Effector memory CD8-positive, alpha-beta T cell (primary cell): Measurements from ENCODE around the gene RGS3.

Experiments used
- ATAC-seq: fragments of 150-1000 bp; cut with Tn5 transposase; replicated peaks from 2 replicates; pipeline ENCODE4 v1.10.0; 2021; ENCODE audit warnings: mild to moderate bottlenecking, moderate library complexity
- DNase-seq, 3 experiments: peaks; one replicate each; pipeline ENCODE4 v3.0.0; 2021
- H3K27ac Mint-ChIP-seq, 2 donors: one replicate each; pipeline ENCODE4 v1.8.0; 2022; ENCODE audit warnings: mild to moderate bottlenecking in 2 of 2, mixed read lengths in 2 of 2, moderate library complexity in 2 of 2
- H3K27me3 Mint-ChIP-seq, 2 donors: one replicate each; pipeline ENCODE4 v1.8.0; 2022; ENCODE audit warnings: mixed read lengths in 2 of 2
- H3K36me3 Mint-ChIP-seq: one replicate; pipeline ENCODE4 v1.8.0; 2022; ENCODE audit warnings: mild to moderate bottlenecking, moderate library complexity, mixed read lengths; ENCODE audit not compliant: insufficient read depth
- H3K4me1 Mint-ChIP-seq, 2 donors: one replicate each; pipeline ENCODE4 v1.8.0; 2022; ENCODE audit warnings: low read depth in 2 of 2, mixed read lengths in 2 of 2
- H3K4me3 Mint-ChIP-seq, 2 donors: one replicate each; pipeline ENCODE4 v1.8.0; 2022; ENCODE audit warnings: mild to moderate bottlenecking in 2 of 2, mixed read lengths in 2 of 2, moderate library complexity in 2 of 2
- H3K9me3 Mint-ChIP-seq, 2 donors: one replicate each; pipeline ENCODE4 v1.8.0; 2022; ENCODE audit warnings: mixed read lengths in 2 of 2

RGS3 gene

GRCh38 chr9:113449376-113449775 is 14.2 kb upstream of the RGS3 start:
- H3K9me3 Mint-ChIP-seq = no peaks in the 10 kb centered on the region
- no peak overlapping the region for H3K4me3 Mint-ChIP-seq
- no peak overlapping the region for H3K27ac Mint-ChIP-seq
- H3K4me1 Mint-ChIP-seq = peaks cover 0 to 3% of the 10 kb centered on the region in 2 donors
- no peak for DNase-seq
- H3K27me3 Mint-ChIP-seq = no peaks in the 10 kb centered on the region
- no peak for ATAC-seq
- H3K36me3 Mint-ChIP-seq = no peaks in the 10 kb centered on the region

GRCh38 chr9:113452113-113452605 is 11.4 kb upstream of the RGS3 start:
- DNase-seq (no peak), ATAC-seq (no peak)
- H3K27ac Mint-ChIP-seq = no peak overlapping the region
- H3K27me3 Mint-ChIP-seq = no peaks in the 10 kb centered on the region
- no peaks in the 10 kb centered on the region for H3K9me3 Mint-ChIP-seq
- H3K4me3 Mint-ChIP-seq = no peak overlapping the region
- H3K4me1 Mint-ChIP-seq = peaks cover 2 to 3% of the 10 kb centered on the region in 2 donors
- H3K36me3 Mint-ChIP-seq = no peaks in the 10 kb centered on the region

DNA sequence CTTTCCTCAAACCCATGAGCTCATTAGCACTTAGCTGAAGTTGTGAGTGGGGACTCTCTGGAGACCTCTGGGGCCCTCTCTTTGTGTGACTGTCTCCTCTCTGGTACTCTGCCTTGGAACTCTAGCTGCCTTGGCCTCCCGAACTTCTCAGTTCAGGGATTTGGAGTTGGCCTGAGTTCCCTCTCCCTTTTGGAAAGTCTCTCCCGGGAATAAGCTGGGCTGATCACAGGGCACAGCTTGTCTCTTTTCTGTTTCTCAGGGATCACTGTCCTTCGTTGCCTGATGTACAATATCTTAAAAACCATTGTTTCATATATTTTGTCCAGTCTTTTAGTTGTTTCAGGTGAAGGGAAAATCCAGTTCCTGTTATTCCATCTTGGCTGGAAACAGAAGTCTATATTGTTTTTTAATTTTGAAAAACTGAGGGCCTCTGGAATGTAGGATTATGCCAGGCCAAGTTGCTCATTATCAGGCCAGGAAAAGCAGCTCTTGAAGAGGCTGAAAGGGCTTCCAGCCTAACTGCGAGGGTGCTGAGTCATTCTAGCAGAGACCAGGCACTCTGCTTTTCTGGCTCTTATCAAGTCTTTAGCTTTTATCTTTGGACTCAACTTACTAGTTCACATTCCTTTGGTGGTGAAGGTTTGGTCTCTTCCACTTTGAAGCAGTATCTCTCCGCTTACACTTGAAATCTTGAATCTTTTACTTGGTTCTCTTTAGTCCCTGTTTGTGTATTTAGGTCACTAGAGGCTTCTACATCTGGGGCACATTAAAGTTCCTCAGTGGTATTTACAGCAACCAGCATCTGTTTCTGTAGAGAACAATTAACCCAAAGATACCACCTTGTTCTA is 8.4 kb upstream of the RGS3 start:
- Mint-ChIP-seq H3K27me3 (no peaks in the 10 kb centered on the region), H3K36me3 (no peaks in the 10 kb centered on the region), H3K4me1 (peaks cover 2 to 3% of the 10 kb centered on the region in 2 donors), H3K4me3 (no peak overlapping the region), H3K27ac (peak overlapping the region in 1 of 2 donors; percentile 83), H3K9me3 (no peaks in the 10 kb centered on the region)
- DNase-seq (no peak), ATAC-seq (no peak)

DNA sequence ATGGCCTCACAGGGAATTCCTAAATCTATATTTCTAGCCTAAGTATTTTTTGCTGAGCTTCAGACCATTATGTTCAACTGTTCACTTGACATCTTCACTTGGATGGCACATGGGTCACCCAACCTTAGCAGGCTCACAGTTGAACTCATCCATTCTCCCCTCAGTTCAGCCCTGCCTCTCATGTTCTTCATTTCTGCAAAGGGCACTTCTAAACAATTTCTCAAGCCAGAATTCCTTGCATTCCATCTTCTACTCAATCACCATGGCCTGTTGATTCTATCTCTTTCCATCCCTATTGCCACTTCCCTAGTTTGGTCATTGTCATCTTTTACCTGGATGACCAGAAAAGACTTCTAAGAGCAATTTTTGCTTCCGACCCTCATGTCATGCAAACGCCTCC is 7.3 kb upstream of the RGS3 start:
- peak overlapping the region in 1 of 2 donors; percentile 83 for H3K27ac Mint-ChIP-seq
- no peak overlapping the region for H3K4me3 Mint-ChIP-seq
- no peaks in the 10 kb centered on the region for H3K27me3 Mint-ChIP-seq
- no peaks in the 10 kb centered on the region for H3K9me3 Mint-ChIP-seq
- DNase-seq = no peak
- ATAC-seq = no peak
- peaks cover 0 to 2% of the 10 kb centered on the region in 2 donors for H3K4me1 Mint-ChIP-seq
- no peaks in the 10 kb centered on the region for H3K36me3 Mint-ChIP-seq

DNA sequence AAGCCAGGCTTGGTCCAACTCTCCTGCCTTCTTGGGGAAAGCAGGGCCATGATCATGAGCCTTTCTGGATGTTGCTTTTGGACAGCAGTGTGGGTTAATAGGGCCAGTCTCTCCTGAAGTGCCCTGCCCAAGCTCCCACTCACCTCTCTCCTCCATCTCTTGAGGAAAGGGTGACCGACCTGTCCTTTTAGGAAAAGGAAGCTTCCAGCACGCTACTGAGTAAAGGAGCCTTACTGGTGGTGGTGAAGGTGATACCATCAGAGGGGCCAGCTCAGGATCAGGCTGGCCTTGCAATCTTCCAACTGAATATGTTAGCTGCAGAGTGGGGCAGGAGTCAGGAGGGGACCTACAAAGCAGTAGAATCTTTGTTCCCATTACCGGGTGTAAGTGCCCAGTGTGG is 2.2 kb upstream of the RGS3 start:
- no peak overlapping the region for H3K4me3 Mint-ChIP-seq
- H3K27me3 Mint-ChIP-seq = no peaks in the 10 kb centered on the region
- H3K4me1 Mint-ChIP-seq = peaks cover 0 to 2% of the 10 kb centered on the region in 2 donors
- DNase-seq (no peak), ATAC-seq (no peak)
- H3K27ac Mint-ChIP-seq = no peak overlapping the region
- no peaks in the 10 kb centered on the region for H3K9me3 Mint-ChIP-seq
- no peaks in the 10 kb centered on the region for H3K36me3 Mint-ChIP-seq

- H3K9me3 Mint-ChIP-seq = no peaks in the 10 kb centered on the region
- H3K4me3 Mint-ChIP-seq = no peak overlapping the region
- no peaks in the 10 kb centered on the region for H3K36me3 Mint-ChIP-seq
- H3K4me1 Mint-ChIP-seq = peaks cover 0 to 2% of the 10 kb centered on the region in 2 donors
- DNase-seq = no peak
- no peaks in the 10 kb centered on the region for H3K27me3 Mint-ChIP-seq
- no peak overlapping the region for H3K27ac Mint-ChIP-seq
- ATAC-seq = no peak
These were observed 1.6 kb upstream of the RGS3 start for GRCh38 chr9:113461943-113462342.

GRCh38 chr9:113462781-113463286 is 693 bp upstream of the RGS3 start:
- Mint-ChIP-seq H3K4me3 (no peak overlapping the region), H3K27ac (no peak overlapping the region), H3K27me3 (no peaks in the 10 kb centered on the region), H3K4me1 (peaks cover 0 to 2% of the 10 kb centered on the region in 2 donors), H3K9me3 (no peaks in the 10 kb centered on the region), H3K36me3 (no peaks in the 10 kb centered on the region)
- ATAC-seq (no peak), DNase-seq (no peak)

- DNase-seq (no peak), ATAC-seq (no peak)
- Mint-ChIP-seq H3K27me3 (no peaks in the 10 kb centered on the region), H3K4me3 (peak overlapping the region in 1 of 2 donors; percentile 66), H3K36me3 (no peaks in the 10 kb centered on the region), H3K27ac (no peak overlapping the region), H3K9me3 (no peaks in the 10 kb centered on the region), H3K4me1 (peaks cover 0 to 2% of the 10 kb centered on the region in 2 donors)
These were observed 746 bp downstream of the RGS3 start for GRCh38 chr9:113464286-113464660.

GRCh38 chr9:113465599-113466140 is 2.1 kb downstream of the RGS3 start:
- Mint-ChIP-seq H3K36me3 (no peaks in the 10 kb centered on the region), H3K4me1 (peaks cover 0 to 2% of the 10 kb centered on the region in 2 donors), H3K27me3 (no peaks in the 10 kb centered on the region), H3K9me3 (no peaks in the 10 kb centered on the region), H3K27ac (peak overlapping the region; percentile 30 to 58), H3K4me3 (no peak overlapping the region)
- ATAC-seq (no peak), DNase-seq (no peak)

DNA sequence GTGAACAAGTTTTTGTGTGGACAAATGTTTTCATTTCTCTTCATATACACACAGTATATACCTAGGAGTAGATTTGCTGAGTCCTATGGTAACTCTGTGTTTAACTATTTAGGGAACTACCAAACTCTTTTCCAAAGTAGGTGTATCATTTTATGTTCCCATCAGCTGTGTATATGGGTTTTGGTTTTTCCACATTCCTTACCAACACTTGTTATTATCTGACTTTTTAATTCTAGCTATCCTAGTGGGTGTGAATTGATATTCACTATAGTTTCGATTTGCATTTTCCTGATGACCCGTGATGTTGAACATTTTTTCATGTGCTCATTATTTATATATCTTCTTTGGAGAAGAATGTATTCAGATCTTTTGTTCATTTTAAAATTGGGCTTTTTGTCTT is 3.7 kb downstream of the RGS3 start:
- no peak for DNase-seq
- H3K4me1 Mint-ChIP-seq = peaks cover 0 to 2% of the 10 kb centered on the region in 2 donors

DNA sequence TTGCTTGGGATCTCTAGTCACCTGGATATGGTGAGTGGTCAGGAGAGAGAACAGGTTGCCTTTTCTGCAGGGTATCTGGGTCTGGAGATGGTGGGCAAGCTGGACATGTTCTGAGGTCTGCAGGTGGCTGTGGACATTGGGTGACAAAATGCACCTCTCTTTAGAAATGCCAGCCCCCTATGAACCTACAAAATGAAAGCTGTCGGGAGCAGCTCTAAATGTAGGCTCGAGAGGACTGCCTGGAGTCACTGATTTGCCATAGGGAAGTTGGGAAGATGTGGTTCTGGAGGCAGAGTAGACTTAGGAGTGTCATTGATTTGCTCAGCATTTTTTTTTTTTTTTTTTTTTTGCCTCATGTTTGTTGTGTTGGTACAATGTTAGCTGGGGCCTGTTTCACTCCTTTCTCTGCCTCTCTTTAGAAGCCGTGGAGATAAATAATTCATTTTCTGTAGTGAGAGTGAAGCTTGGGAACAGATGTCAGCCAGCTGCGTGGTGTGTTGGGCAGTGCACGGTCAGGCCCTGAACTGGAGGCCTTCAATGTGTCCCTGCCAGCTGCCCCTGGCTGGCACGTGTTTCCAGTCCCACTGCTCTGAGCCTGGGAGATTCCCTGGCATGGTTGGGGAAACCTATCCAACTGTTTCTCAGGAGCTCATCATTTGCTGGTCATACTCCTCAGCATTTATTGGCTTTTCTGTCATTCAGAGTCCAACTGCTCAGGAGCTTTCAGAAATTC is 5.4 kb downstream of the RGS3 start:
- Mint-ChIP-seq H3K4me1 (peaks cover 0 to 2% of the 10 kb centered on the region in 2 donors), H3K27ac (no peak overlapping the region), H3K9me3 (no peaks in the 10 kb centered on the region), H3K4me3 (no peak overlapping the region), H3K27me3 (no peaks in the 10 kb centered on the region), H3K36me3 (no peaks in the 10 kb centered on the region)
- ATAC-seq (no peak), DNase-seq (no peak)

More for the DNA sequence above, 3.7 kb downstream of the RGS3 start:
- no peak overlapping the region for H3K27ac Mint-ChIP-seq
- H3K9me3 Mint-ChIP-seq = no peaks in the 10 kb centered on the region
- no peaks in the 10 kb centered on the region for H3K27me3 Mint-ChIP-seq
- no peaks in the 10 kb centered on the region for H3K36me3 Mint-ChIP-seq
- no peak for ATAC-seq
- no peak overlapping the region for H3K4me3 Mint-ChIP-seq

DNA sequence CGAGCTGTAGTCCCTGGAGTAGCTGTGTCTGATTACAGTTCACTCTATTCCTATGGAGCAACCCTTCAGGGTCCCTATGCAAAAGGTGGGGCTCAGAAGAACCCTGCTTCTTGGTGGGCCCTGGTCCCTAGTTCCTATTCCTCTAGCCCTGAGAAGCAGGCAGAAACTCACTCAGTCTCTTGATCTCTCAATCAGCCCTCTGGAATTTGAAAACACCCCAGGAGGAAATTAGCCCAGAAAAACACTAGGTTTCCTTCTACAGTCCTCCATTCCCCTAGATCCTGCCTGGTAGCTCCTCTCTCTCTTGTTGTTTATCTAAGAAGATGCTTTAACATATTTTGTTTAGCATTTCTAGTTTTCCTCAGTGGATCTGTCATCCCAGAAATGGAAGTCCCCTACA is 7.6 kb downstream of the RGS3 start:
- no peak for ATAC-seq
- no peaks in the 10 kb centered on the region for H3K4me1 Mint-ChIP-seq
- H3K4me3 Mint-ChIP-seq = no peak overlapping the region
- no peak for DNase-seq
- no peaks in the 10 kb centered on the region for H3K27me3 Mint-ChIP-seq
- H3K9me3 Mint-ChIP-seq = no peaks in the 10 kb centered on the region
- peaks cover 3% of the 10 kb centered on the region for H3K36me3 Mint-ChIP-seq
- peak overlapping the region in 1 of 2 donors; percentile 77 for H3K27ac Mint-ChIP-seq

- Mint-ChIP-seq H3K9me3 (no peaks in the 10 kb centered on the region), H3K36me3 (peaks cover 3% of the 10 kb centered on the region), H3K4me3 (no peak overlapping the region), H3K27me3 (no peaks in the 10 kb centered on the region), H3K27ac (peak overlapping the region in 1 of 2 donors; percentile 77), H3K4me1 (no peaks in the 10 kb centered on the region)
- DNase-seq (no peak), ATAC-seq (no peak)
These were observed 8.0 kb downstream of the RGS3 start for GRCh38 chr9:113471566-113471965.
